Hepatocyte (in vitro differentiated cells): Measurements from ENCODE around the gene FOXE3. TPM values are rescaled to one million over a fixed set of nuclear protein-coding genes. Genes with fewer than 3 reads are reported as not detected.

Source experiments
- DNase-seq: peaks from one replicate; pipeline ENCODE4 v3.0.0-alpha.2; 2016; ENCODE audit warnings: low spot score
- H2AFZ ChIP-seq: fragments of 200-600 bp; sonication (generic); 2 replicates; pipeline ENCODE4 v1.6.0; 2016; ENCODE audit warnings: antibody characterized with exemption, mild to moderate bottlenecking
- H3K27ac ChIP-seq: fragments of 200-600 bp; sonication (generic); 2 replicates; pipeline ENCODE4 v1.5.1; 2016; ENCODE audit warnings: mild to moderate bottlenecking
- H3K27me3 ChIP-seq: fragments of 200-600 bp; sonication (generic); 2 replicates; pipeline ENCODE4 v1.6.1; 2016
- H3K36me3 ChIP-seq: fragments of 200-600 bp; sonication (generic); replicated peaks from 2 replicates; pipeline ENCODE4 v1.5.1; 2016; ENCODE audit warnings: low read depth; ENCODE audit not compliant: insufficient read depth
- H3K4me1 ChIP-seq: fragments of 200-600 bp; sonication (generic); 2 replicates; pipeline ENCODE4 v1.5.1; 2016; ENCODE audit warnings: mild to moderate bottlenecking, moderate library complexity; ENCODE audit not compliant: insufficient read depth
- H3K4me2 ChIP-seq: fragments of 200-600 bp; sonication (generic); 2 replicates; pipeline ENCODE4 v1.6.0; 2016
- H3K4me3 ChIP-seq: fragments of 200-600 bp; sonication (generic); 2 replicates; pipeline ENCODE4 v1.5.1; 2016; ENCODE audit warnings: mild to moderate bottlenecking
- H3K79me2 ChIP-seq: fragments of 200-600 bp; sonication (generic); 2 replicates; pipeline ENCODE4 v1.6.0; 2017; ENCODE audit warnings: mild to moderate bottlenecking
- H3K9me2 ChIP-seq: fragments of 200-600 bp; sonication (generic); replicated peaks from 2 replicates; pipeline ENCODE4 v1.6.0; 2017; ENCODE audit warnings: mild to moderate bottlenecking; ENCODE audit not compliant: insufficient read depth
- H3K9me3 ChIP-seq: fragments of 200-600 bp; sonication (generic); 2 replicates; pipeline ENCODE4 v1.5.1; 2016; ENCODE audit warnings: low read depth, mild to moderate bottlenecking
- H4K20me1 ChIP-seq: fragments of 200-600 bp; sonication (generic); 2 replicates; pipeline ENCODE4 v1.6.0; 2016; ENCODE audit warnings: mild to moderate bottlenecking; ENCODE audit not compliant: insufficient read depth, poor library complexity, severe bottlenecking
- CTCF ChIP-seq: fragments of 200-600 bp; sonication (generic); IDR thresholded peaks from 2 replicates; pipeline ENCODE4 v1.5.1; 2016; ENCODE audit warnings: antibody characterized with exemption, mild to moderate bottlenecking; ENCODE audit not compliant: poor library complexity
- EZH2 ChIP-seq: fragments of 200-600 bp; sonication (generic); IDR thresholded peaks from 2 replicates; pipeline ENCODE4 v1.6.1; 2016; ENCODE audit warnings: antibody characterized with exemption, mild to moderate bottlenecking, borderline replicate concordance
- EZH2phosphoT487 ChIP-seq: fragments of 200-600 bp; sonication (generic); IDR thresholded peaks from one replicate; pipeline ENCODE4 v1.6.1; 2018; ENCODE audit warnings: antibody characterized with exemption, mild to moderate bottlenecking, low read depth, moderate library complexity; ENCODE audit not compliant: unreplicated experiment, severe bottlenecking
- whole genome bisulfite sequencing: methylation state at CpG from one replicate; pipeline ENCODE4 v1.1.6; 2016; ENCODE audit warnings: low lambda C conversion rate; ENCODE audit errors: missing lambda C conversion rate; 5-methylcytosine and 5-hydroxymethylcytosine counted together
- polyA plus RNA-seq: library from polyadenylated mRNA; unstranded; fragments of >200 nt; fragmentation: Nextera tagmentation; extraction: Ambion mirVana; gene quantifications from 2 replicates; pipeline ENCODE4 v1.2.1, GENCODE V29; 2016
- total RNA-seq: library from RNA; depleted of rRNA; stranded (reverse); fragments of >200 nt; gene quantifications from 2 replicates; pipeline ENCODE4 v1.2.3, GENCODE V29; 2014

The FOXE3 gene
- total and polyA plus RNA-seq, 2 experiments from 2014 or later: not detected

- DNase-seq: no peak
- Histone ChIP-seq H2AFZ (no peak overlapping the region), H3K9me2 (no peaks in the 10 kb centered on the region), H3K36me3 (no peaks in the 10 kb centered on the region), H3K27me3 (peaks cover 1% of the 10 kb centered on the region), H3K4me3 (no peak overlapping the region), H3K79me2 (no peaks in the 10 kb centered on the region), H3K27ac (no peak overlapping the region), H4K20me1 (no peaks in the 10 kb centered on the region), H3K4me2 (no peak overlapping the region), H3K9me3 (no peaks in the 10 kb centered on the region), H3K4me1 (peaks cover 27% of the 10 kb centered on the region)
- no peak for TF ChIP-seq EZH2phosphoT487
- no peak for TF ChIP-seq EZH2
- no peak for TF ChIP-seq CTCF
- 71% methylated on average over 5 of the region's 5 CpGs for WGBS
Measured at GRCh38 chr1:47405697-47406096, 10.4 kb upstream of the FOXE3 start.

GRCh38 chr1:47406966-47407365 lies 9.1 kb upstream of the FOXE3 start:
- TF ChIP-seq CTCF: no peak
- no peak for TF ChIP-seq EZH2
- no peak for TF ChIP-seq EZH2phosphoT487
- H3K36me3 ChIP-seq: no peaks in the 10 kb centered on the region
- H3K27me3 ChIP-seq: no peaks in the 10 kb centered on the region
- no peak for DNase-seq
- 93% methylated on average over 5 of the region's 5 CpGs for WGBS
- H3K27ac ChIP-seq: no peak overlapping the region
- H4K20me1 ChIP-seq: no peaks in the 10 kb centered on the region
- H3K4me3 ChIP-seq: no peak overlapping the region
- no peak overlapping the region for H3K4me2 ChIP-seq
- no peaks in the 10 kb centered on the region for H3K79me2 ChIP-seq
- H3K9me3 ChIP-seq: no peaks in the 10 kb centered on the region
- no peak overlapping the region for H2AFZ ChIP-seq
- H3K9me2 ChIP-seq: no peaks in the 10 kb centered on the region
- peaks cover 20% of the 10 kb centered on the region for H3K4me1 ChIP-seq

GRCh38 chr1:47407481-47407880 lies 8.6 kb upstream of the FOXE3 start:
- Histone ChIP-seq H3K36me3 (no peaks in the 10 kb centered on the region), H3K4me1 (peaks cover 16% of the 10 kb centered on the region), H3K27ac (no peak overlapping the region), H3K9me2 (no peaks in the 10 kb centered on the region), H3K4me3 (no peak overlapping the region), H2AFZ (no peak overlapping the region), H3K79me2 (no peaks in the 10 kb centered on the region), H3K27me3 (no peaks in the 10 kb centered on the region), H3K9me3 (no peaks in the 10 kb centered on the region), H4K20me1 (no peaks in the 10 kb centered on the region), H3K4me2 (no peak overlapping the region)
- WGBS: 83% methylated on average over 3 of the region's 3 CpGs
- TF ChIP-seq EZH2 (no peak), EZH2phosphoT487 (no peak), CTCF (no peak)
- no peak for DNase-seq
